K562 (cell line): ENCODE measurements around the gene RIC8B. TPM values are rescaled to one million over a fixed set of nuclear protein-coding genes. Genes with fewer than 3 reads are reported as not detected.

Source experiments
- BRD9 ChIP-seq: fragments of 450-650 bp; IDR thresholded peaks from 2 replicates; pipeline ENCODE4 v1.6.1; 2018; ENCODE audit warnings: low read depth; ENCODE audit not compliant: partially characterized antibody
- CC2D1A ChIP-seq: fragments of 450-650 bp; IDR thresholded peaks from 2 replicates; pipeline ENCODE4 v1.6.1; 2017; ENCODE audit warnings: mild to moderate bottlenecking
- CREBBP ChIP-seq: IDR thresholded peaks from one replicate; pipeline ENCODE4 v1.6.1; 2012; ENCODE audit warnings: low read depth, mild to moderate bottlenecking, control low read depth, inconsistent platforms, low read length
- FOS ChIP-seq: IDR thresholded peaks from 3 replicates; pipeline ENCODE4 v1.6.1; 2011; ENCODE audit not compliant: insufficient read length; ENCODE audit errors: extremely low read depth
- FOXA1 ChIP-seq: fragments of 450-650 bp; IDR thresholded peaks from 2 replicates; pipeline ENCODE4 v1.6.1; 2016; ENCODE audit warnings: mild to moderate bottlenecking, borderline replicate concordance
- FOXK2 ChIP-seq, 2 experiments: fragments of 450-650 bp; IDR thresholded peaks in 1 of 2; conservative IDR thresholded peaks in 1 of 2; 2 replicates each; pipeline ENCODE4 v1.6.1; 2016; ENCODE audit warnings: low read depth in 2 of 2, mild to moderate bottlenecking in 1 of 2
- MEF2A ChIP-seq: IDR thresholded peaks from 2 replicates; pipeline ENCODE4 v1.6.1; 2011; ENCODE audit warnings: low read depth, mild to moderate bottlenecking, low read length, moderate library complexity; ENCODE audit not compliant: control insufficient read depth
- MEF2D ChIP-seq: conservative IDR thresholded peaks from 2 replicates; pipeline ENCODE4 v1.6.1; 2016; ENCODE audit warnings: low read depth, missing genetic modification characterization, missing compliant biosample characterization
- NFIX ChIP-seq: fragments of 250-450 bp; sonication (Bioruptor Pico); IDR thresholded peaks from 2 replicates; pipeline ENCODE4 v1.4.0; 2020; ENCODE audit warnings: low read depth, mild to moderate bottlenecking, moderate library complexity
- PHTF2 ChIP-seq: fragments of 250-450 bp; sonication (Bioruptor Pico); IDR thresholded peaks from 2 replicates; pipeline ENCODE4 v1.5.0; 2021; ENCODE audit warnings: mild to moderate bottlenecking
- PTTG1 ChIP-seq: fragments of 450-650 bp; IDR thresholded peaks from 2 replicates; pipeline ENCODE4 v1.6.1; 2016; ENCODE audit warnings: low read depth, mild to moderate bottlenecking, missing genetic modification characterization, missing compliant biosample characterization
- RAD21 ChIP-seq, 2 experiments: fragments of 250-450 bp in 1 of 2; fragments of 450-650 bp in 1 of 2; sonication (Bioruptor Pico) in 1 of 2; formaldehyde crosslinking in 1 of 2; IDR thresholded peaks in 1 of 2; conservative IDR thresholded peaks in 1 of 2; 2 replicates each; pipeline versions ENCODE4 v1.4.0 to v1.8.0; 2020 to 2022; ENCODE audit warnings: mild to moderate bottlenecking in 2 of 2, moderate library complexity in 1 of 2
- SMC3 ChIP-seq: conservative IDR thresholded peaks from 2 replicates; pipeline ENCODE4 v1.6.1; 2011; ENCODE audit warnings: low read depth, low read length, improper control_type of control experiment; ENCODE audit not compliant: insufficient read depth
- ZNF589 ChIP-seq: fragments of 200-800 bp; sonication (Bioruptor generic); IDR thresholded peaks from 2 replicates; pipeline ENCODE4 v1.6.1; 2016; ENCODE audit warnings: low read depth, missing genetic modification characterization, missing compliant biosample characterization
- ZNF699 ChIP-seq: fragments of 250-450 bp; sonication (Bioruptor Pico); IDR thresholded peaks from 2 replicates; pipeline ENCODE4 v1.8.0; 2021; ENCODE audit warnings: mild to moderate bottlenecking, moderate library complexity; ENCODE audit not compliant: insufficient replicate concordance
- polyA plus RNA-seq, 8 experiments: library from polyadenylated mRNA; depleted of rRNA in 4 of 8; stranded (reverse) in 5 of 8; unstranded in 3 of 8; fragments of >200 nt; fragmentation: Nextera tagmentation in 2 of 8; fragmentation: Illumina TruSeq in 1 of 8; extraction: Ambion mirVana in 2 of 8; extraction: Trizol in 1 of 8; gene quantifications; 2 replicates each; pipeline versions ENCODE4 v1.2.1 to v1.2.3, GENCODE V29; 2011 to 2014; ENCODE audit warnings: inconsistent platforms in 1 of 8, missing spikeins in 1 of 8
- total RNA-seq, 7 experiments: library from RNA; depleted of rRNA in 6 of 7; stranded (reverse); fragments of >200 nt in 6 of 7; fragmentation: Illumina TruSeq in 2 of 7; extraction: Trizol in 2 of 7; gene quantifications; 2 replicates each; pipeline versions ENCODE4 v1.2.1 to v1.2.3, GENCODE V29; 2011 to 2021; ENCODE audit warnings: low replicate concordance in 1 of 7
- TF ChIP-seq, protein P1 (sequence below): fragments of 450-650 bp; IDR thresholded peaks from 2 replicates; pipeline ENCODE4 v1.6.1; 2016; ENCODE audit warnings: low read depth
- TF ChIP-seq, protein P2 (sequence below): sonication (generic); formaldehyde crosslinking; IDR thresholded peaks from 2 replicates; pipeline ENCODE4 v1.8.1; 2022; ENCODE audit warnings: missing genetic modification reagents

Gene RIC8B
- total and polyA plus RNA-seq, 9 of the 15 experiments (the other 6 are each of a cell fraction or from before 2014, with no cell fraction given) = 0.92 to 8.1 (median 4.8) TPM

DNA sequence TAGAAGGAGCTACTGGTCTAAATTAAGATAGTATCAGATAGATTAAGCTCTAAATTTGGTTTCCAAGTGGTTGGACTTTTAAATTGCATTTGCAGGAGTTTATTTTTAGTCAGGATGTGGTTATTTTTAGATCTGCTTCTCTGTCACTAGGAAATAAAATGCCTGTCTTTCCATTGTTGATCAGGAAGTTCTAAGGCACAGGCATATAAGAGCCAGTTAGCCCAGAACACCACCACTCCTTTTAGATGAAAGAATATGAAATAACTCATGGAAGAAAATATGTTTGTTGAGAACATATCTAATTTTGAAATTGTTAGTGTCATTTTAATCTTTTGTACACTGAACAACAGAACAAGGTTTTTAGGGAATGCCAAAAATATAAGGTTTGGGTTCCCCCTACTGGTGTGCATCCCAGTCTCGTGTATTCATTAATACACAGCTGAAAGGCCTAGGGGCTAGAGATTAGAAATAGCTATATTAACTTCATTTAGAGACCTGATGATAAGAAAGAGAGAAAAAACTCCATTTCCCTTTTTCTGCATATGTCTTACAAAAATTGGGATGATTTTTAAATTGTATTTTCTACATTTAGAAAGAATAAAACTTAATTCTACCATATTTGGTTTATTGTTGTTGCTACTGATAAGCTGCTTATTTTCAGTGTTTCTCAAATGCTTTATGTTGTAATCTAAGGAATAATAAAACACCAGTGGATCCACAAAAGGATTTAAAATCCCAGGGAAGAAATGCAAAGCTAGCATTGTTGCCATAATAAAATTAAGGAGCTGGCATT lies 67.2 kb downstream of the RIC8B start (continued):
- TF ChIP-seq RAD21 (CRISPR knock-in tag; conservative IDR thresholded peaks at IDR 0.05 in 1 of 2, IDR thresholded peaks at IDR 0.05 in 1 of 2) (peak; percentile 78 to 92), SMC3 (peak; percentile 46; the same call in 1 of the 2 replicates), FOXA1 (no peak), FOS (no peak), PTTG1 (tag) (no peak), NFIX (CRISPR knock-in tag) (no peak), ZNF699 (CRISPR knock-in tag) (no peak), BRD9 (peak; percentile 60), ZNF589 (CRISPR knock-in tag) (no peak), PHTF2 (CRISPR knock-in tag) (no peak), CREBBP (no peak), CC2D1A (peak; percentile 30; the same call in 1 of the 2 replicates), FOXK2 (conservative IDR thresholded peaks at IDR 0.05 in 1 of 2, IDR thresholded peaks at IDR 0.05 in 1 of 2; ENCODE audit: low read depth in 2 of 2) (0 out of 4 replicates have a peak, but pooled peaks of 1 of the 2 experiments have one; percentile 24), MEF2A (peak; percentile 71; the same call in 1 of the 2 replicates), MEF2D (tag) (peak; percentile 91)
- TF ChIP-seq, protein P1, sequence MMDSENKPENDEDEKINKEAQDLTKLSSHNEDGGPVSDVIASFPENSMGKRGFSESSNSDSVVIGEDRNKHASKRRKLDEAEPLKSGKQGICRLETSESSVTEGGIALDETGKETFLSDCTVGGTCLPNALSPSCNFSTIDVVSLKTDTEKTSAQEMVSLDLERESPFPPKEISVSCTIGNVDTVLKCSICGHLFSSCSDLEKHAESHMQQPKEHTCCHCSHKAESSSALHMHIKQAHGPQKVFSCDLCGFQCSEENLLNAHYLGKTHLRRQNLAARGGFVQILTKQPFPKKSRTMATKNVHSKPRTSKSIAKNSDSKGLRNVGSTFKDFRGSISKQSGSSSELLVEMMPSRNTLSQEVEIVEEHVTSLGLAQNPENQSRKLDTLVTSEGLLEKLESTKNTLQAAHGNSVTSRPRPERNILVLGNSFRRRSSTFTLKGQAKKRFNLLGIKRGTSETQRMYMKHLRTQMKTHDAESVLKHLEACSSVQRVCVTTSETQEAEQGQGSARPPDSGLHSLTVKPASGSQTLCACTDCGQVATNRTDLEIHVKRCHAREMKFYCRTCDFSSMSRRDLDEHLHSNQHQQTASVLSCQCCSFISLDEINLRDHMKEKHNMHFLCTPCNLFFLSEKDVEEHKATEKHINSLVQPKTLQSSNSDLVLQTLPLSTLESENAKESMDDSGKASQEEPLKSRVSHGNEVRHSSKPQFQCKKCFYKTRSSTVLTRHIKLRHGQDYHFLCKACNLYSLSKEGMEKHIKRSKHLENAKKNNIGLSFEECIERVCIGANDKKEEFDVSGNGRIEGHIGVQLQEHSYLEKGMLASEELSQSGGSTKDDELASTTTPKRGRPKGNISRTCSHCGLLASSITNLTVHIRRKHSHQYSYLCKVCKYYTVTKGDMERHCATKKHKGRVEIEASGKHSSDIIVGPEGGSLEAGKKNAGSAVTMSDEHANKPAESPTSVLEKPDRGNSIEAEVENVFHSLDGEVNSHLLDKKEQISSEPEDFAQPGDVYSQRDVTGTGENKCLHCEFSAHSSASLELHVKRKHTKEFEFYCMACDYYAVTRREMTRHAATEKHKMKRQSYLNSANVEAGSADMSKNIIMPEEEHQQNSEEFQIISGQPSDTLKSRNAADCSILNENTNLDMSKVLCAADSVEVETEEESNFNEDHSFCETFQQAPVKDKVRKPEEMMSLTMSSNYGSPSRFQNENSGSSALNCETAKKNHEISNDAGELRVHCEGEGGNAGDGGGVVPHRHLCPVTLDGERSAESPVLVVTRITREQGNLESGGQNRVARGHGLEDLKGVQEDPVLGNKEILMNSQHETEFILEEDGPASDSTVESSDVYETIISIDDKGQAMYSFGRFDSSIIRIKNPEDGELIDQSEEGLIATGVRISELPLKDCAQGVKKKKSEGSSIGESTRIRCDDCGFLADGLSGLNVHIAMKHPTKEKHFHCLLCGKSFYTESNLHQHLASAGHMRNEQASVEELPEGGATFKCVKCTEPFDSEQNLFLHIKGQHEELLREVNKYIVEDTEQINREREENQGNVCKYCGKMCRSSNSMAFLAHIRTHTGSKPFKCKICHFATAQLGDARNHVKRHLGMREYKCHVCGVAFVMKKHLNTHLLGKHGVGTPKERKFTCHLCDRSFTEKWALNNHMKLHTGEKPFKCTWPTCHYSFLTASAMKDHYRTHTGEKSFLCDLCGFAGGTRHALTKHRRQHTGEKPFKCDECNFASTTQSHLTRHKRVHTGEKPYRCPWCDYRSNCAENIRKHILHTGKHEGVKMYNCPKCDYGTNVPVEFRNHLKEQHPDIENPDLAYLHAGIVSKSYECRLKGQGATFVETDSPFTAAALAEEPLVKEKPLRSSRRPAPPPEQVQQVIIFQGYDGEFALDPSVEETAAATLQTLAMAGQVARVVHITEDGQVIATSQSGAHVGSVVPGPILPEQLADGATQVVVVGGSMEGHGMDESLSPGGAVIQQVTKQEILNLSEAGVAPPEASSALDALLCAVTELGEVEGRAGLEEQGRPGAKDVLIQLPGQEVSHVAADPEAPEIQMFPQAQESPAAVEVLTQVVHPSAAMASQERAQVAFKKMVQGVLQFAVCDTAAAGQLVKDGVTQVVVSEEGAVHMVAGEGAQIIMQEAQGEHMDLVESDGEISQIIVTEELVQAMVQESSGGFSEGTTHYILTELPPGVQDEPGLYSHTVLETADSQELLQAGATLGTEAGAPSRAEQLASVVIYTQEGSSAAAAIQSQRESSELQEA = no peak
- TF ChIP-seq, protein P2, sequence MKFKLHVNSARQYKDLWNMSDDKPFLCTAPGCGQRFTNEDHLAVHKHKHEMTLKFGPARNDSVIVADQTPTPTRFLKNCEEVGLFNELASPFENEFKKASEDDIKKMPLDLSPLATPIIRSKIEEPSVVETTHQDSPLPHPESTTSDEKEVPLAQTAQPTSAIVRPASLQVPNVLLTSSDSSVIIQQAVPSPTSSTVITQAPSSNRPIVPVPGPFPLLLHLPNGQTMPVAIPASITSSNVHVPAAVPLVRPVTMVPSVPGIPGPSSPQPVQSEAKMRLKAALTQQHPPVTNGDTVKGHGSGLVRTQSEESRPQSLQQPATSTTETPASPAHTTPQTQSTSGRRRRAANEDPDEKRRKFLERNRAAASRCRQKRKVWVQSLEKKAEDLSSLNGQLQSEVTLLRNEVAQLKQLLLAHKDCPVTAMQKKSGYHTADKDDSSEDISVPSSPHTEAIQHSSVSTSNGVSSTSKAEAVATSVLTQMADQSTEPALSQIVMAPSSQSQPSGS (CRISPR knock-in tag) = no peak
